Measurements from ENCODE around the gene AFF4. TPM values are rescaled to one million over a fixed set of nuclear protein-coding genes. Genes with fewer than 3 reads are reported as not detected.

AFF4 gene
- total RNA-seq, 4 donors from 2014 or later = 47.6 to 109 (median 72.6) TPM

GRCh38 chr5:132830436-132831094, 132.9 kb downstream of the AFF4 start, which contains the start of gene SHROOM1:
Gene SHROOM1, minus strand, starts transcription at chr5:132830647. Its CDS starts 4,507 bp downstream, at chr5:132826140.
- Histone ChIP-seq H3K9me3 (no peaks in the 10 kb centered on the region), H3K36me3 (peaks cover 0 to 4% (median 0%) of the 10 kb centered on the region in 3 donors), H3K4me1 (peaks cover 0 to 20% (median 1%) of the 10 kb centered on the region in 4 donors), H3K27me3 (no peaks in the 10 kb centered on the region), H3K27ac (peak within 1 kb of the TSS; percentile 73 to 93 (median 86)), H3K4me3 (peak within 1 kb of the TSS; percentile 55 to 84 (median 74))
- DNase-seq = peak; percentile 35 to 88 (median 83)
- TF ChIP-seq CTCF (IDR thresholded peaks at IDR 0.05) (no peak), POLR2A (IDR thresholded peaks at IDR 0.05) (peak; percentile 72 to 74)

GRCh38 chr5:132829742-132830435, 133.5 kb downstream of the AFF4 start:
- peak; percentile 59 to 92 (median 92) for DNase-seq
- Histone ChIP-seq H3K4me3 (peak overlapping the region; percentile 55 to 84 (median 74)), H3K9me3 (no peaks in the 10 kb centered on the region), H3K27me3 (no peaks in the 10 kb centered on the region), H3K36me3 (peaks cover 0 to 7% (median 0%) of the 10 kb centered on the region in 3 donors), H3K27ac (peak overlapping the region; percentile 73 to 93 (median 86)), H3K4me1 (peaks cover 0 to 20% (median 3%) of the 10 kb centered on the region in 4 donors)
- TF ChIP-seq POLR2A (IDR thresholded peaks at IDR 0.05) (peak; percentile 20 to 41), CTCF (IDR thresholded peaks at IDR 0.05) (peak; percentile 43 to 96 (median 88))

- peak overlapping the region in 3 of 4 donors; percentile 55 to 84 (median 65) for H3K4me3 ChIP-seq
Observed at GRCh38 chr5:132828846-132829494, 134.5 kb downstream of the AFF4 start.

GRCh38 chr5:132827943-132828673, 135.3 kb downstream of the AFF4 start:
- Histone ChIP-seq H3K9me3 (no peaks in the 10 kb centered on the region), H3K36me3 (peaks cover 0 to 17% (median 0%) of the 10 kb centered on the region in 3 donors), H3K4me1 (peaks cover 0 to 20% (median 3%) of the 10 kb centered on the region in 4 donors), H3K4me3 (no peak overlapping the region), H3K27ac (no peak overlapping the region), H3K27me3 (no peaks in the 10 kb centered on the region)
- DNase-seq = no peak
- no peak for TF ChIP-seq POLR2A (IDR thresholded peaks at IDR 0.05)
- no peak for TF ChIP-seq CTCF (IDR thresholded peaks at IDR 0.05)

More at GRCh38 chr5:132828846-132829494, 134.5 kb downstream of the AFF4 start:
- DNase-seq = no peak
- Histone ChIP-seq H3K9me3 (no peaks in the 10 kb centered on the region), H3K36me3 (peaks cover 0 to 15% (median 0%) of the 10 kb centered on the region in 3 donors), H3K27ac (peak overlapping the region in 3 of 4 donors; percentile 80 to 93 (median 92)), H3K4me1 (peaks cover 0 to 20% (median 3%) of the 10 kb centered on the region in 4 donors), H3K27me3 (no peaks in the 10 kb centered on the region)
- TF ChIP-seq POLR2A (IDR thresholded peaks at IDR 0.05) (no peak), CTCF (IDR thresholded peaks at IDR 0.05) (no peak)

Data from Peyer's patch (tissue), 4 donors.